GM06990 (cell line): ENCODE measurements around the gene GUCA1A.

Source experiments
- DNase-seq: peaks from one replicate; pipeline ENCODE4 v3.0.0-alpha.2; 2011; ENCODE audit not compliant: insufficient read length; ENCODE audit errors: extremely low read depth
- H3K27me3 ChIP-seq: replicated peaks from 2 replicates; pipeline ENCODE4 v1.6.0; 2011; ENCODE audit warnings: low read length; ENCODE audit not compliant: control insufficient read depth, insufficient read depth
- H3K36me3 ChIP-seq: 2 replicates; pipeline ENCODE4 v1.5.1; 2011; ENCODE audit warnings: low read length; ENCODE audit not compliant: control insufficient read depth, insufficient read depth
- H3K4me3 ChIP-seq: replicated peaks from 2 replicates; pipeline ENCODE4 v1.5.1; 2011; ENCODE audit warnings: low read depth, mild to moderate bottlenecking, control low read depth, low read length
- CTCF ChIP-seq: IDR thresholded peaks from 2 replicates; pipeline ENCODE4 v1.5.1; 2011; ENCODE audit warnings: low read length, control low read depth, mild to moderate bottlenecking, inconsistent platforms; ENCODE audit not compliant: insufficient read depth, poor library complexity, severe bottlenecking

GUCA1A gene

GRCh38 chr6:42225419-42225818 is 52.3 kb downstream of the GUCA1A start:
- H3K4me3 ChIP-seq: no peak overlapping the region

GRCh38 chr6:42226161-42226611 is 53.0 kb downstream of the GUCA1A start:
- no peak for TF ChIP-seq CTCF
- Histone ChIP-seq H3K4me3 (no peak overlapping the region), H3K36me3 (no peaks in the 10 kb centered on the region; the same call in 1 of the 2 replicates), H3K27me3 (no peaks in the 10 kb centered on the region)
- DNase-seq: no peak

More at GRCh38 chr6:42225419-42225818, 52.3 kb downstream of the GUCA1A start:
- Histone ChIP-seq H3K36me3 (no peaks in the 10 kb centered on the region), H3K27me3 (no peaks in the 10 kb centered on the region)
- no peak for TF ChIP-seq CTCF
- DNase-seq: no peak

GRCh38 chr6:42226645-42227143 is 53.5 kb downstream of the GUCA1A start:
- Histone ChIP-seq H3K4me3 (no peak overlapping the region), H3K36me3 (no peaks in the 10 kb centered on the region; the same call in 1 of the 2 replicates), H3K27me3 (no peaks in the 10 kb centered on the region)
- TF ChIP-seq CTCF: no peak
- DNase-seq: no peak

GRCh38 chr6:42227173-42227850 is 54.1 kb downstream of the GUCA1A start:
- Histone ChIP-seq H3K27me3 (no peaks in the 10 kb centered on the region), H3K4me3 (no peak overlapping the region), H3K36me3 (no peaks in the 10 kb centered on the region; the same call in 1 of the 2 replicates)
- DNase-seq: no peak
- TF ChIP-seq CTCF: no peak

- Histone ChIP-seq H3K27me3 (no peaks in the 10 kb centered on the region), H3K4me3 (no peak overlapping the region), H3K36me3 (no peaks in the 10 kb centered on the region; the same call in 1 of the 2 replicates)
- no peak for TF ChIP-seq CTCF
- DNase-seq: no peak
These were observed 55.1 kb downstream of the GUCA1A start for GRCh38 chr6:42228305-42228704.
